Esophagus muscularis mucosa (tissue), 4 donors: ENCODE measurements around the gene PCP4. TPM values are rescaled to one million over a fixed set of nuclear protein-coding genes. Genes with fewer than 3 reads are reported as not detected.

Source experiments
- DNase-seq: peaks from one replicate; pipeline ENCODE4 v3.0.0-alpha.2; 2017; ENCODE audit errors: extremely low spot score
- H3K27ac ChIP-seq, 4 donors: fragments of 200-600 bp; sonication (generic); replicated peaks in 1 of 4; 1 replicate in 3 of 4; 2 replicates in 1 of 4; pipeline ENCODE4 v1.5.1; 2016 to 2019; ENCODE audit warnings: mild to moderate bottlenecking in 1 of 4
- H3K27me3 ChIP-seq, 4 donors: fragments of 200-600 bp; sonication (generic); one replicate each; pipeline versions ENCODE4 v1.5.1 to v1.6.0; 2016 to 2019
- H3K36me3 ChIP-seq, 4 donors: fragments of 200-600 bp; sonication (generic); one replicate each; pipeline ENCODE4 v1.5.1; 2016 to 2019
- H3K4me1 ChIP-seq, 4 donors: fragments of 200-600 bp; sonication (generic); one replicate each; pipeline ENCODE4 v1.5.1; 2016 to 2019
- H3K4me3 ChIP-seq, 4 donors: fragments of 200-600 bp; sonication (generic); 1 replicate in 2 of 4; 2 replicates in 2 of 4; pipeline ENCODE4 v1.5.1; 2016 to 2019; ENCODE audit warnings: mild to moderate bottlenecking in 4 of 4, moderate library complexity in 1 of 4
- H3K9me3 ChIP-seq, 4 donors: fragments of 200-600 bp; sonication (generic); 1 replicate in 3 of 4; 2 replicates in 1 of 4; pipeline ENCODE4 v1.5.1; 2016 to 2019
- CTCF ChIP-seq, 3 experiments: fragments of 200-600 bp in 2 of 3; fragments of 450-650 bp in 1 of 3; sonication (generic) in 2 of 3; IDR thresholded peaks; one replicate each; pipeline ENCODE4 v1.5.1; 2017 to 2019; ENCODE audit warnings: antibody characterized with exemption in 3 of 3, mild to moderate bottlenecking in 2 of 3, moderate library complexity in 1 of 3
- EP300 ChIP-seq: sonication (generic); formaldehyde crosslinking; IDR thresholded peaks from one replicate; pipeline ENCODE4 v1.6.1; 2017; ENCODE audit warnings: antibody characterized with exemption
- POLR2A ChIP-seq: fragments of 450-650 bp; IDR thresholded peaks from one replicate; pipeline ENCODE4 v1.6.1; 2017; ENCODE audit warnings: antibody characterized with exemption, moderate library complexity, mild to moderate bottlenecking, low read depth
- POLR2AphosphoS5 ChIP-seq, 2 donors: sonication (generic); formaldehyde crosslinking; IDR thresholded peaks; one replicate each; pipeline ENCODE4 v1.6.1; 2017; ENCODE audit warnings: antibody characterized with exemption in 2 of 2
- WGBS: methylation state at CpG from one replicate; pipeline ENCODE4 v1.1.5; 2018; 5-methylcytosine and 5-hydroxymethylcytosine counted together
- intact Hi-C: fragments of 100-400 bp; cut with DNase I; formaldehyde crosslinking; loops from one replicate; pipeline ENCODE4 v1.15.1; 2023
- total RNA-seq, 4 donors: library from RNA; depleted of rRNA; stranded (reverse); fragments of >200 nt; gene quantifications; one replicate each; pipeline versions ENCODE4 v1.1.0 to v1.2.1, GENCODE V29; 2016

Gene PCP4
- total RNA-seq, 4 donors from 2014 or later = 82.0 to 172 (median 125) TPM

- DNase-seq = no peak
- Histone ChIP-seq H3K36me3 (no peaks in the 10 kb centered on the region), H3K27me3 (no peaks in the 10 kb centered on the region), H3K4me3 (no peak overlapping the region), H3K9me3 (no peaks in the 10 kb centered on the region), H3K4me1 (peaks cover 0 to 18% (median 5%) of the 10 kb centered on the region in 4 donors), H3K27ac (no peak overlapping the region)
- TF ChIP-seq POLR2AphosphoS5 (IDR thresholded peaks at IDR 0.05) (no peak), EP300 (no peak), POLR2A (no peak), CTCF (IDR thresholded peaks at IDR 0.05) (no peak)
- intact Hi-C loops = no loop called here
- WGBS = 92% methylated on average over 3 of the region's 3 CpGs
Measured at GRCh38 chr21:39966786-39967185, 99.5 kb downstream of the PCP4 start.

GRCh38 chr21:39968010-39968409 lies 100.8 kb downstream of the PCP4 start:
- DNase-seq = no peak
- no peak for TF ChIP-seq EP300
- TF ChIP-seq POLR2A = no peak
- no peak for TF ChIP-seq POLR2AphosphoS5 (IDR thresholded peaks at IDR 0.05)
- TF ChIP-seq CTCF (IDR thresholded peaks at IDR 0.05) = no peak
- intact Hi-C loops = no loop called here
- WGBS = 100% methylated on average over 2 of the region's 2 CpGs
- no peak overlapping the region for H3K4me3 ChIP-seq
- no peaks in the 10 kb centered on the region for H3K36me3 ChIP-seq
- H3K4me1 ChIP-seq = peaks cover 0 to 25% (median 8%) of the 10 kb centered on the region in 4 donors
- H3K27me3 ChIP-seq = no peaks in the 10 kb centered on the region
- H3K9me3 ChIP-seq = no peaks in the 10 kb centered on the region
- H3K27ac ChIP-seq = no peak overlapping the region

- H3K4me3 ChIP-seq = no peak overlapping the region
Measured at GRCh38 chr21:39969691-39970364, 102.6 kb downstream of the PCP4 start.

GRCh38 chr21:39971956-39972355 lies 104.7 kb downstream of the PCP4 start:
- Histone ChIP-seq H3K27ac (no peak overlapping the region), H3K36me3 (no peaks in the 10 kb centered on the region), H3K4me3 (no peak overlapping the region), H3K9me3 (no peaks in the 10 kb centered on the region), H3K27me3 (peaks cover 0 to 4% (median 0%) of the 10 kb centered on the region in 4 donors), H3K4me1 (peaks cover 0 to 18% (median 6%) of the 10 kb centered on the region in 4 donors)
- DNase-seq = no peak
- intact Hi-C loops = no loop called here
- WGBS = 23% methylated on average over 2 of the region's 2 CpGs
- TF ChIP-seq POLR2AphosphoS5 (IDR thresholded peaks at IDR 0.05) (no peak), CTCF (IDR thresholded peaks at IDR 0.05) (no peak), EP300 (no peak), POLR2A (no peak)

More at GRCh38 chr21:39969691-39970364, 102.6 kb downstream of the PCP4 start:
- intact Hi-C loops = no loop called here
- Histone ChIP-seq H3K4me1 (peaks cover 0 to 18% (median 6%) of the 10 kb centered on the region in 4 donors), H3K9me3 (no peaks in the 10 kb centered on the region), H3K27me3 (no peaks in the 10 kb centered on the region), H3K27ac (no peak overlapping the region), H3K36me3 (no peaks in the 10 kb centered on the region)
- WGBS = 90% methylated on average over 6 of the region's 8 CpGs
- TF ChIP-seq POLR2A = no peak
- TF ChIP-seq CTCF (IDR thresholded peaks at IDR 0.05) = no peak
- TF ChIP-seq EP300 = no peak
- no peak for TF ChIP-seq POLR2AphosphoS5 (IDR thresholded peaks at IDR 0.05)
- no peak for DNase-seq

GRCh38 chr21:39972471-39972870 lies 105.2 kb downstream of the PCP4 start:
- peaks cover 0 to 4% (median 0%) of the 10 kb centered on the region in 4 donors for H3K27me3 ChIP-seq
- H3K9me3 ChIP-seq = no peaks in the 10 kb centered on the region
- TF ChIP-seq EP300 (no peak), POLR2A (no peak), CTCF (IDR thresholded peaks at IDR 0.05) (no peak), POLR2AphosphoS5 (IDR thresholded peaks at IDR 0.05) (no peak)
- H3K27ac ChIP-seq = no peak overlapping the region
- no peak overlapping the region for H3K4me3 ChIP-seq
- no peak for DNase-seq
- H3K36me3 ChIP-seq = no peaks in the 10 kb centered on the region
- intact Hi-C loops = no loop called here
- peaks cover 0 to 18% (median 6%) of the 10 kb centered on the region in 4 donors for H3K4me1 ChIP-seq
- WGBS = 68% methylated on average over 4 of the region's 4 CpGs
